DOHH2 (cell line): ENCODE data around the gene ONECUT3.

Source experiments
- CTCF ChIP-seq: fragments of 200-600 bp; sonication (generic); IDR thresholded peaks from one replicate; pipeline ENCODE4 v1.5.1; 2014; ENCODE audit warnings: antibody characterized with exemption, mild to moderate bottlenecking, low read depth, low read length; ENCODE audit not compliant: poor library complexity, severe bottlenecking
- EZH2phosphoT487 ChIP-seq: fragments of 200-600 bp; sonication (generic); IDR thresholded peaks from 2 replicates; pipeline ENCODE4 v1.6.1; 2017; ENCODE audit warnings: borderline replicate concordance, mild to moderate bottlenecking, antibody characterized with exemption, low read length, moderate library complexity, mixed read lengths

- TF ChIP-seq CTCF, result no peak
- peak; percentile 8; the same call in 1 of the 2 replicates for TF ChIP-seq EZH2phosphoT487
These were observed 1.1 kb upstream of the ONECUT3 start for GRCh38 chr19:1752009-1752756.
